ENCODE measurements around the gene HTATIP2. TPM values are rescaled to one million over a fixed set of nuclear protein-coding genes. Genes with fewer than 3 reads are reported as not detected.

The HTATIP2 gene
- polyA plus RNA-seq, 1 of the 3 experiments (the other 2 are of a cell fraction), result not detected

- DNase-seq, result peak; percentile 56
- H3K36me3 ChIP-seq (replicated peaks in 1 of 2; ENCODE audit: control insufficient read depth in 1 of 2, insufficient read depth in 2 of 2, low read length in 1 of 2), result no peaks in the 10 kb centered on the region
- H3F3A ChIP-seq (replicated peaks; ENCODE audit: insufficient read depth), result no peaks in the 10 kb centered on the region
- no peak overlapping the region for H3K9ac ChIP-seq
- H3K27me3 ChIP-seq (ENCODE audit: insufficient read depth), result no peaks in the 10 kb centered on the region
- ChIA-PET CTCF (interaction anchor here (0.6 to 13.2 kb wide), 55 partner anchors 13 to 1276 kb away, joined by 3 to 302 read pairs (median 4); partner anchors contain the start of genes DBX1 and HTATIP2), POLR2A (no interaction called here)
- H3K9me2 ChIP-seq, result no peaks in the 10 kb centered on the region
- no peak overlapping the region for H3K4me2 ChIP-seq
- no peaks in the 10 kb centered on the region for H3K79me2 ChIP-seq (ENCODE audit: insufficient read depth)
- H3K4me3 ChIP-seq (ENCODE audit: low read depth in 2 of 2, low read length in 1 of 2), result no peak overlapping the region; a peak in 1 of 4 replicates
- 43% methylated on average over 12 of the region's 12 CpGs for WGBS (ENCODE audit: low lambda C conversion rate)
- no peak overlapping the region for H3K27ac ChIP-seq (ENCODE audit: low read depth in 2 of 2, low read length in 1 of 2)
- no peak overlapping the region for H2AFZ ChIP-seq (ENCODE audit: low read depth)
- TF ChIP-seq POLR2AphosphoS5 (IDR thresholded peaks at IDR 0.05; ENCODE audit: low read depth, low read length) (no peak), TCF12 (IDR thresholded peaks at IDR 0.05) (no peak), RAD21 (IDR thresholded peaks at IDR 0.05; ENCODE audit: low read length) (peak; percentile 60), FOXM1 (IDR thresholded peaks at IDR 0.05; ENCODE audit: low read depth) (no peak), SMC3 (IDR thresholded peaks at IDR 0.05; ENCODE audit: low read depth, low read length) (peak; percentile 73), IRF3 (IDR thresholded peaks at IDR 0.05; ENCODE audit: low read depth, low read length) (no peak), EZH2phosphoT487 (IDR thresholded peaks at IDR 0.05; ENCODE audit: borderline replicate concordance, low read depth) (no peak), RXRA (IDR thresholded peaks at IDR 0.05; ENCODE audit: borderline replicate concordance, low read depth) (no peak), MEF2A (IDR thresholded peaks at IDR 0.05; ENCODE audit: borderline replicate concordance, low read depth) (no peak), TEAD4 (IDR thresholded peaks at IDR 0.05; ENCODE audit: borderline replicate concordance, insufficient read depth) (no peak), RCOR1 (IDR thresholded peaks at IDR 0.05; ENCODE audit: low read length) (no peak), FOXJ3 (CRISPR knock-in tag; IDR thresholded peaks at IDR 0.05) (no peak), YY1 (IDR thresholded peaks at IDR 0.05; ENCODE audit: low read depth) (no peak), GATA2 (CRISPR knock-in tag; IDR thresholded peaks at IDR 0.05) (no peak), FOSL2 (IDR thresholded peaks at IDR 0.05; ENCODE audit: borderline replicate concordance, low read depth) (no peak), GABPA (IDR thresholded peaks at IDR 0.05; ENCODE audit: low read depth) (no peak), PBX3 (IDR thresholded peaks at IDR 0.05) (no peak), JUND (IDR thresholded peaks at IDR 0.05) (no peak), NFIC (IDR thresholded peaks at IDR 0.05; ENCODE audit: borderline replicate concordance) (no peak), MXI1 (IDR thresholded peaks at IDR 0.05; ENCODE audit: low read depth, low read length) (peak; percentile 66; the same call in 1 of the 2 replicates), RFX5 (IDR thresholded peaks at IDR 0.05; ENCODE audit: low read length) (no peak)
- TF ChIP-seq, protein P1, sequence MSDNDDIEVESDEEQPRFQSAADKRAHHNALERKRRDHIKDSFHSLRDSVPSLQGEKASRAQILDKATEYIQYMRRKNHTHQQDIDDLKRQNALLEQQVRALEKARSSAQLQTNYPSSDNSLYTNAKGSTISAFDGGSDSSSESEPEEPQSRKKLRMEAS (IDR thresholded peaks at IDR 0.05; ENCODE audit: low read depth), result no peak
- TF ChIP-seq, protein P2, sequence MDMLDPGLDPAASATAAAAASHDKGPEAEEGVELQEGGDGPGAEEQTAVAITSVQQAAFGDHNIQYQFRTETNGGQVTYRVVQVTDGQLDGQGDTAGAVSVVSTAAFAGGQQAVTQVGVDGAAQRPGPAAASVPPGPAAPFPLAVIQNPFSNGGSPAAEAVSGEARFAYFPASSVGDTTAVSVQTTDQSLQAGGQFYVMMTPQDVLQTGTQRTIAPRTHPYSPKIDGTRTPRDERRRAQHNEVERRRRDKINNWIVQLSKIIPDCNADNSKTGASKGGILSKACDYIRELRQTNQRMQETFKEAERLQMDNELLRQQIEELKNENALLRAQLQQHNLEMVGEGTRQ (IDR thresholded peaks at IDR 0.05; ENCODE audit: borderline replicate concordance, low read depth, low read length), result no peak
- TF ChIP-seq, protein P3, sequence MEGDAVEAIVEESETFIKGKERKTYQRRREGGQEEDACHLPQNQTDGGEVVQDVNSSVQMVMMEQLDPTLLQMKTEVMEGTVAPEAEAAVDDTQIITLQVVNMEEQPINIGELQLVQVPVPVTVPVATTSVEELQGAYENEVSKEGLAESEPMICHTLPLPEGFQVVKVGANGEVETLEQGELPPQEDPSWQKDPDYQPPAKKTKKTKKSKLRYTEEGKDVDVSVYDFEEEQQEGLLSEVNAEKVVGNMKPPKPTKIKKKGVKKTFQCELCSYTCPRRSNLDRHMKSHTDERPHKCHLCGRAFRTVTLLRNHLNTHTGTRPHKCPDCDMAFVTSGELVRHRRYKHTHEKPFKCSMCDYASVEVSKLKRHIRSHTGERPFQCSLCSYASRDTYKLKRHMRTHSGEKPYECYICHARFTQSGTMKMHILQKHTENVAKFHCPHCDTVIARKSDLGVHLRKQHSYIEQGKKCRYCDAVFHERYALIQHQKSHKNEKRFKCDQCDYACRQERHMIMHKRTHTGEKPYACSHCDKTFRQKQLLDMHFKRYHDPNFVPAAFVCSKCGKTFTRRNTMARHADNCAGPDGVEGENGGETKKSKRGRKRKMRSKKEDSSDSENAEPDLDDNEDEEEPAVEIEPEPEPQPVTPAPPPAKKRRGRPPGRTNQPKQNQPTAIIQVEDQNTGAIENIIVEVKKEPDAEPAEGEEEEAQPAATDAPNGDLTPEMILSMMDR (IDR thresholded peaks at IDR 0.05), result peak; percentile 72
- TF ChIP-seq, protein P4, sequence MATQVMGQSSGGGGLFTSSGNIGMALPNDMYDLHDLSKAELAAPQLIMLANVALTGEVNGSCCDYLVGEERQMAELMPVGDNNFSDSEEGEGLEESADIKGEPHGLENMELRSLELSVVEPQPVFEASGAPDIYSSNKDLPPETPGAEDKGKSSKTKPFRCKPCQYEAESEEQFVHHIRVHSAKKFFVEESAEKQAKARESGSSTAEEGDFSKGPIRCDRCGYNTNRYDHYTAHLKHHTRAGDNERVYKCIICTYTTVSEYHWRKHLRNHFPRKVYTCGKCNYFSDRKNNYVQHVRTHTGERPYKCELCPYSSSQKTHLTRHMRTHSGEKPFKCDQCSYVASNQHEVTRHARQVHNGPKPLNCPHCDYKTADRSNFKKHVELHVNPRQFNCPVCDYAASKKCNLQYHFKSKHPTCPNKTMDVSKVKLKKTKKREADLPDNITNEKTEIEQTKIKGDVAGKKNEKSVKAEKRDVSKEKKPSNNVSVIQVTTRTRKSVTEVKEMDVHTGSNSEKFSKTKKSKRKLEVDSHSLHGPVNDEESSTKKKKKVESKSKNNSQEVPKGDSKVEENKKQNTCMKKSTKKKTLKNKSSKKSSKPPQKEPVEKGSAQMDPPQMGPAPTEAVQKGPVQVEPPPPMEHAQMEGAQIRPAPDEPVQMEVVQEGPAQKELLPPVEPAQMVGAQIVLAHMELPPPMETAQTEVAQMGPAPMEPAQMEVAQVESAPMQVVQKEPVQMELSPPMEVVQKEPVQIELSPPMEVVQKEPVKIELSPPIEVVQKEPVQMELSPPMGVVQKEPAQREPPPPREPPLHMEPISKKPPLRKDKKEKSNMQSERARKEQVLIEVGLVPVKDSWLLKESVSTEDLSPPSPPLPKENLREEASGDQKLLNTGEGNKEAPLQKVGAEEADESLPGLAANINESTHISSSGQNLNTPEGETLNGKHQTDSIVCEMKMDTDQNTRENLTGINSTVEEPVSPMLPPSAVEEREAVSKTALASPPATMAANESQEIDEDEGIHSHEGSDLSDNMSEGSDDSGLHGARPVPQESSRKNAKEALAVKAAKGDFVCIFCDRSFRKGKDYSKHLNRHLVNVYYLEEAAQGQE (IDR thresholded peaks at IDR 0.05; ENCODE audit: low read depth, low read length), result no peak
- no peaks in the 10 kb centered on the region for H4K20me1 ChIP-seq (ENCODE audit: insufficient read depth)
- no peaks in the 10 kb centered on the region for H3K9me3 ChIP-seq
- no peaks in the 10 kb centered on the region; a peak in 1 of 4 replicates for H3K4me1 ChIP-seq (ENCODE audit: control insufficient read depth in 1 of 2, insufficient read depth in 2 of 2, low read depth in 1 of 2, low read length in 1 of 2)
Observed at GRCh38 chr11:20355221-20356219, 8.0 kb upstream of the HTATIP2 start.
